ENCODE data around the gene METAP2. TPM values are rescaled to one million over a fixed set of nuclear protein-coding genes. Genes with fewer than 3 reads are reported as not detected.

Gene METAP2
- total RNA-seq, 2 donors from 2014 or later = 24.5 to 87.6 TPM

DNA sequence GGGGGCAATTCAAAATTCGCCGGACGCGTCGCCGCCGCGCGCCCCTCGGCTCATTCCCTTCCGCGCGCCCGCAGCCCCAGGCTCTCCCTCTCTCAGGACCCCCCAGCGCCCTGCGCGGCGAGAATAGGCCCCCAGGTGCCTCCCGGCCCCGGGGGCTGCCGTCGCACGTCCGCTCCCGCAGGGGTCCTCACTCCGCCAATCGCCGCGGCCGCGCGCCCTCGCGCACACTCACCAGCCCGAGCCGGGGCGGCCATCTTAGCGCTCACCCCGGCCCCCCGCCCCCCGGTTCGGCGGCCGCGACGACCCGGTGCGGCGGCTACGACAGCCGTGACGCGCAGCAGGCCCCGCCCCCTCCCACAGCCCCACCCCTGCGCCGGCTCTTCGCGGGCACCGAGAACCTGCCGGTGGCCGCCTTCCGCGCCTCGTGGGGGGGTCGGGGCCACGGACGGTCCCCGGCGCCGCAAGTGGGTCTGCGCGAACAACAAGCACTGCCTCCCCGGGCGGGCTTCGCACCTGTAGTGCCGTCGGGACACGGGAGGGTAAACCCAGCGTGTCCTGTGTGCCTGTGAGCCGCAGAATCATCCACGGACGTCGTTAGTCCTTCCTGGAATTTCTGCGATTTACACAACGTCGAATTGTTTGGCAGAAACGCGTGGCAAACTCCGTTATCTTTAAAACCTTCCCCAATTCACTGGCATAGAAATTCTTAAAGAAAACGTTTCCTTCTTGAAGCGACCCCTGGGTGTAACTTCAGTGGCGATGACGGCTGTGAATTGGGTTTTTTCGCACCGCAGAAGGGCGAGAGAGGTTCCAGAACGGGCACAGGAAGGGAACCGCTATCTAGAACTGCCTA, 74.8 kb downstream of the METAP2 start:
- H3K4me3 ChIP-seq = peak overlapping the region; percentile 96
- ATAC-seq (ENCODE audit: insufficient number of reproducible peaks, low FRiP score, low read depth) = peak; percentile 82
- no peaks in the 10 kb centered on the region for H3K36me3 ChIP-seq
- no peaks in the 10 kb centered on the region for H3K9me3 ChIP-seq
- H3K4me1 ChIP-seq (ENCODE audit: control insufficient read depth in 1 of 2, low read depth in 2 of 2) = peaks cover 0 to 9% of the 10 kb centered on the region in 2 donors
- no peak for DNase-seq (ENCODE audit: low spot score)
- no peaks in the 10 kb centered on the region for H3K27me3 ChIP-seq (replicated peaks; ENCODE audit: insufficient read depth)
- TF ChIP-seq, protein P1, sequence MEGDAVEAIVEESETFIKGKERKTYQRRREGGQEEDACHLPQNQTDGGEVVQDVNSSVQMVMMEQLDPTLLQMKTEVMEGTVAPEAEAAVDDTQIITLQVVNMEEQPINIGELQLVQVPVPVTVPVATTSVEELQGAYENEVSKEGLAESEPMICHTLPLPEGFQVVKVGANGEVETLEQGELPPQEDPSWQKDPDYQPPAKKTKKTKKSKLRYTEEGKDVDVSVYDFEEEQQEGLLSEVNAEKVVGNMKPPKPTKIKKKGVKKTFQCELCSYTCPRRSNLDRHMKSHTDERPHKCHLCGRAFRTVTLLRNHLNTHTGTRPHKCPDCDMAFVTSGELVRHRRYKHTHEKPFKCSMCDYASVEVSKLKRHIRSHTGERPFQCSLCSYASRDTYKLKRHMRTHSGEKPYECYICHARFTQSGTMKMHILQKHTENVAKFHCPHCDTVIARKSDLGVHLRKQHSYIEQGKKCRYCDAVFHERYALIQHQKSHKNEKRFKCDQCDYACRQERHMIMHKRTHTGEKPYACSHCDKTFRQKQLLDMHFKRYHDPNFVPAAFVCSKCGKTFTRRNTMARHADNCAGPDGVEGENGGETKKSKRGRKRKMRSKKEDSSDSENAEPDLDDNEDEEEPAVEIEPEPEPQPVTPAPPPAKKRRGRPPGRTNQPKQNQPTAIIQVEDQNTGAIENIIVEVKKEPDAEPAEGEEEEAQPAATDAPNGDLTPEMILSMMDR (IDR thresholded peaks at IDR 0.05) = no peak
- peak overlapping the region; percentile 68 to 75 for H3K27ac ChIP-seq

DNA sequence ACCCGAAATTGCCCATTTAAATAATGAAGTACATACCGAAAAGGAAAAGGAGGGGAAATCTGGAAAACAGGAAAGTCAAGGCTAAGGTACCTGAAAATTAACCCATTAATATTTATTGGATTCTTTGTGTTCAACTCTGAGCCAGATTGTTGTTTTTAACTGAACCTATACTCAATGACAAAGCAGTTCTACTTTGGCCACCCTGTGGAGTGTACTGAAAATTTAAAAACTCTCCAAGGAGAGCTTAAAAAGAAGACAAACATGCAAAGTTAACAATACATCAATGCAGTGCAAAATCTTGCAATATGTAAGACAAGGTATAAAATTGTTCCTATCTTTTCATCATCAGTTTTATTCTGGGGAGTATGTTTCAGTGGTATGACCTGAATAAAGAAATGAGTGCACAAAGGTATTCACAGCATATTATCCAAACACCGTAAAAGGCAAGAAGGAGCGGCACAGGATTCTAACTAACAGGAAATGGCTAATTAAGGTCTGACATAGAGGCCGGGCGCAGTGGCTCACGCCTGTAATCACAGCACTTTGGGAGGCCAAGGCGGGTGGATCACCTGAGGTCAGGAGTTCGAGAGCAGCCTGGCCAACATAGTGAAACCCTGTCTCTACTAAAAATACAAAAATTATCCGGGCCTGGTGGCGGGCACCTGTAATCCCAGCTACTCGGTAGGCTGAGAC, 75.6 kb downstream of the METAP2 start:
- Histone ChIP-seq H3K9me3 (no peaks in the 10 kb centered on the region), H3K27me3 (replicated peaks; ENCODE audit: insufficient read depth) (no peaks in the 10 kb centered on the region), H3K4me1 (ENCODE audit: control insufficient read depth in 1 of 2, low read depth in 2 of 2) (peaks cover 0 to 9% of the 10 kb centered on the region in 2 donors), H3K27ac (peak overlapping the region in 1 of 2 donors; percentile 75), H3K36me3 (no peaks in the 10 kb centered on the region), H3K4me3 (peak overlapping the region; percentile 96)
- DNase-seq (ENCODE audit: low spot score) (no peak), ATAC-seq (ENCODE audit: insufficient number of reproducible peaks, low FRiP score, low read depth) (no peak)
- TF ChIP-seq, protein P1 (IDR thresholded peaks at IDR 0.05) = no peak

DNA sequence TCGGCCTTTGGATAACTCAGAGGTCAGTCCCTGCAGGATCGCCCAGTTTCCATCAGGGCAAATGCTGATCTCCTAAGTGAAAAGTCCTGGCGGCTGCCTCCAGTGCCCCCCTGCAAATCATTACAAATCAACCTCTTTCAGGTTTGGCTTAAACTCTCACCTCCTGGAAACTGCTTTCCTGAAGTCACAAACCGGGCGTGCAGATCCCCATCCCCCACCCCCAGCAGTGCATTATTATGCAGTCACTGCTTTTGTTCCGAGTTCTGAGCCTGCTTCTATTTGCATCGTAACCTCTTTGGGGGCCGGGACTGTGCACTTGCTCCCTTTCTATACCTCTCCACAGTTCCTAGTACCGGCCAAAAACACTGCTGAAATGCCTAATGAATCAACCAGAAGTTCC, 77.4 kb downstream of the METAP2 start, which contains the start of gene USP44:
USP44 (minus strand) TSS at position 172 of the 400 bp plus-strand sequence. CDS start 17,220 bp downstream, outside the sequence.
- Histone ChIP-seq H3K27me3 (replicated peaks; ENCODE audit: insufficient read depth) (no peaks in the 10 kb centered on the region), H3K36me3 (no peaks in the 10 kb centered on the region), H3K27ac (no peak within 1 kb of the TSS), H3K9me3 (no peaks in the 10 kb centered on the region), H3K4me1 (ENCODE audit: control insufficient read depth in 1 of 2, low read depth in 2 of 2) (peaks cover 0 to 9% of the 10 kb centered on the region in 2 donors), H3K4me3 (no peak within 1 kb of the TSS)
- TF ChIP-seq, protein P1 (IDR thresholded peaks at IDR 0.05) = no peak
- DNase-seq (ENCODE audit: low spot score) (no peak), ATAC-seq (ENCODE audit: insufficient number of reproducible peaks, low FRiP score, low read depth) (no peak)

DNA sequence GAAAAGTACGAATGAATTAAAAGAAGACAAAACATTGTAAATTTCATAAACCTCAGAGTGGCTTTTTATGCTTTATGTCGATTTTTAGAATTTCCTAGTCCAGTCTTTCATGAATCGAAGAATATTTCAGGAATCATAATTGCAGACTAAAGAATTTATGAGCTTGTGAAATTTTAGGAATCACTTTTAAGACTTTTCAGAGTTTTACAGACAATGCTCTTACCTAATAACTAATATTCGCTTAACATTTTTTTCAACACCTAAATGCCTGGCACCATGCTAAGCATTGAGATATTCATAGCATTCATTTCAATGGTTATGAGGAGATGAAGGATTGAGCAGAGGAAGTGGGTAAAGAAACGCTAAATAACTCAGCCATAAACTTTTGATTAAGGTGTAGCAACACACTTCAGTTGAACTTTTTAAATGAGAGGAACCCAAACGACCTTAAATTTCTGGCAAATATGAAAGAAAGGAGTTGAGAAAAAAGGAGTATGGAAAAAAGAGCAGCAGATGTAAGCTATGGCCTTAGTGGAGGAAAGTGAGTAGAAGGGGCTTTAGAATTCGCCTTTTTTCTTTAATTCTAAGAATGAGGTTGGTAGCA, 78.1 kb downstream of the METAP2 start:
- Histone ChIP-seq H3K4me1 (ENCODE audit: control insufficient read depth in 1 of 2, low read depth in 2 of 2) (peaks cover 0 to 9% of the 10 kb centered on the region in 2 donors), H3K36me3 (no peaks in the 10 kb centered on the region), H3K27me3 (replicated peaks; ENCODE audit: insufficient read depth) (no peaks in the 10 kb centered on the region), H3K27ac (no peak overlapping the region), H3K9me3 (no peaks in the 10 kb centered on the region), H3K4me3 (no peak overlapping the region)
- ATAC-seq (ENCODE audit: insufficient number of reproducible peaks, low FRiP score, low read depth) (no peak), DNase-seq (ENCODE audit: low spot score) (no peak)
- TF ChIP-seq, protein P1 (IDR thresholded peaks at IDR 0.05) = no peak
